Tibial nerve (tissue), 4 donors: ENCODE results near the gene NFASC. TPM values are rescaled to one million over a fixed set of nuclear protein-coding genes. Genes with fewer than 3 reads are reported as not detected.

ENCODE experiments used
- DNase-seq, 2 donors: peaks; one replicate each; pipeline ENCODE4 v3.0.0-alpha.2; 2019; ENCODE audit warnings: low spot score in 2 of 2
- H3K27ac ChIP-seq, 4 donors: fragments of 200-600 bp; sonication (generic) in 3 of 4; one replicate each; pipeline ENCODE4 v1.5.1; 2017 to 2019; ENCODE audit warnings: mild to moderate bottlenecking in 1 of 4
- H3K27me3 ChIP-seq, 2 donors: fragments of 200-600 bp; sonication (generic) in 1 of 2; one replicate each; pipeline versions ENCODE4 v1.5.1 to v1.6.0; 2017 to 2019
- H3K36me3 ChIP-seq, 3 donors: fragments of 200-600 bp; sonication (generic); one replicate each; pipeline ENCODE4 v1.5.1; 2018 to 2019
- H3K4me1 ChIP-seq, 4 donors: fragments of 200-600 bp; sonication (generic) in 3 of 4; one replicate each; pipeline ENCODE4 v1.5.1; 2017 to 2019
- H3K4me3 ChIP-seq, 4 donors: fragments of 200-600 bp; sonication (generic) in 3 of 4; one replicate each; pipeline ENCODE4 v1.5.1; 2017 to 2019; ENCODE audit warnings: mild to moderate bottlenecking in 1 of 4, moderate library complexity in 1 of 4
- H3K9me3 ChIP-seq, 4 donors: fragments of 200-600 bp; sonication (generic) in 3 of 4; one replicate each; pipeline ENCODE4 v1.5.1; 2017 to 2019
- EP300 ChIP-seq, 2 donors: sonication (generic); formaldehyde crosslinking; IDR thresholded peaks; one replicate each; pipeline ENCODE4 v1.6.1; 2017; ENCODE audit warnings: antibody characterized with exemption in 2 of 2, mild to moderate bottlenecking in 1 of 2
- POLR2A ChIP-seq, 2 donors: fragments of 450-650 bp; IDR thresholded peaks; one replicate each; pipeline ENCODE4 v1.6.1; 2017; ENCODE audit warnings: antibody characterized with exemption in 2 of 2, mild to moderate bottlenecking in 2 of 2, moderate library complexity in 2 of 2
- WGBS, 2 donors: methylation state at CpG; one replicate each; pipeline ENCODE4 v1.1.5; 2018; 5-methylcytosine and 5-hydroxymethylcytosine counted together
- total RNA-seq, 4 donors: library from RNA; depleted of rRNA; stranded (reverse); fragments of >200 nt; gene quantifications; one replicate each; pipeline ENCODE4 v1.1.0, GENCODE V29; 2016
- TF ChIP-seq, protein P1 (sequence below), 5 experiments: fragments of 200-600 bp in 3 of 5; fragments of 450-650 bp in 2 of 5; sonication (generic) in 3 of 5; IDR thresholded peaks; one replicate each; pipeline ENCODE4 v1.5.1; 2016 to 2019; ENCODE audit warnings: antibody characterized with exemption in 5 of 5, mild to moderate bottlenecking in 3 of 5, moderate library complexity in 2 of 5

The NFASC gene
- total RNA-seq, 4 donors from 2014 or later = 69.9 to 112 (median 94.0) TPM

DNA sequence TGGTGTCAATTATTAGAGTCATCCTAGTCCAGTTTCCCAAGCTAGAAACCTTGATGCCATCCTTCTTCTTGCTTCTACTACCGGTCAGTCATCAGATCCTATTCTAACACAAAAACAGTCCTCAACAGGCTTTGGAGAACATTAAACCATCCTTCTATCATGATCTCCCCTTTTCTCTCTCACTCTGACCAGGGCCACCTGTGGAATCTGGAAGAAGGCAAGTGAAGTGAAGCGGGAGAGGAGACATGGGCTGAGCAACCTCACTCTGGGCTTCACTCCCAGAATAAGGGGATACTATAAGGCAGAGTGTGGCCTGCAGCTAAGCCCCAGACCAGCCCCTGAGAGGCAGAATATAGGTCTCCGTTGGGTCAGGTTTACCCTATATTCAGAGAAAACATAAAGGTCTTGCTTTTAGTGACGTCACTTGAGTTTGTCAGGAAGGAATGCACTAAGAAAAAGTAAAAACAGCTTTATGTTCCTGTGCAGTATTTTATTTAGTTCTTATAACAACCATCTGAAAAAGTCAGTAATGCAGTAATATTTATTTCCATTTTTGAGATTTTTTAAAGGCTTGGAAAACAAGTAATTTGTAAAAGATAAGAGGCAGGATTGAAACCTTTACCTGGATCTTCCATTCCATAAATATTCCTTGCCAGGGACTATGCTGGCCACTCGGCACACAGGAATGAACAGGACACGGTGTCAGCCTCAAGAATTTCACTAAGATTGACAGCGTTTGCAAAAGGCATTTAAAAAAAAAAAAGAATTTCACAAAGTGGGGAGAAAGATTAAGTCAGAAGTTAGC lies 61.3 kb downstream of the NFASC start:
- TF ChIP-seq EP300 (IDR thresholded peaks at IDR 0.05) (no peak), POLR2A (IDR thresholded peaks at IDR 0.05) (no peak)
- TF ChIP-seq, protein P1, sequence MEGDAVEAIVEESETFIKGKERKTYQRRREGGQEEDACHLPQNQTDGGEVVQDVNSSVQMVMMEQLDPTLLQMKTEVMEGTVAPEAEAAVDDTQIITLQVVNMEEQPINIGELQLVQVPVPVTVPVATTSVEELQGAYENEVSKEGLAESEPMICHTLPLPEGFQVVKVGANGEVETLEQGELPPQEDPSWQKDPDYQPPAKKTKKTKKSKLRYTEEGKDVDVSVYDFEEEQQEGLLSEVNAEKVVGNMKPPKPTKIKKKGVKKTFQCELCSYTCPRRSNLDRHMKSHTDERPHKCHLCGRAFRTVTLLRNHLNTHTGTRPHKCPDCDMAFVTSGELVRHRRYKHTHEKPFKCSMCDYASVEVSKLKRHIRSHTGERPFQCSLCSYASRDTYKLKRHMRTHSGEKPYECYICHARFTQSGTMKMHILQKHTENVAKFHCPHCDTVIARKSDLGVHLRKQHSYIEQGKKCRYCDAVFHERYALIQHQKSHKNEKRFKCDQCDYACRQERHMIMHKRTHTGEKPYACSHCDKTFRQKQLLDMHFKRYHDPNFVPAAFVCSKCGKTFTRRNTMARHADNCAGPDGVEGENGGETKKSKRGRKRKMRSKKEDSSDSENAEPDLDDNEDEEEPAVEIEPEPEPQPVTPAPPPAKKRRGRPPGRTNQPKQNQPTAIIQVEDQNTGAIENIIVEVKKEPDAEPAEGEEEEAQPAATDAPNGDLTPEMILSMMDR (IDR thresholded peaks at IDR 0.05) = no peak
- Histone ChIP-seq H3K9me3 (no peaks in the 10 kb centered on the region), H3K36me3 (no peaks in the 10 kb centered on the region), H3K27ac (no peak overlapping the region), H3K27me3 (no peaks in the 10 kb centered on the region), H3K4me1 (no peaks in the 10 kb centered on the region), H3K4me3 (no peak overlapping the region)
- DNase-seq = no peak
- 82 to 89% methylated on average over 7 of the region's 7 CpGs for WGBS, 2 donors

DNA sequence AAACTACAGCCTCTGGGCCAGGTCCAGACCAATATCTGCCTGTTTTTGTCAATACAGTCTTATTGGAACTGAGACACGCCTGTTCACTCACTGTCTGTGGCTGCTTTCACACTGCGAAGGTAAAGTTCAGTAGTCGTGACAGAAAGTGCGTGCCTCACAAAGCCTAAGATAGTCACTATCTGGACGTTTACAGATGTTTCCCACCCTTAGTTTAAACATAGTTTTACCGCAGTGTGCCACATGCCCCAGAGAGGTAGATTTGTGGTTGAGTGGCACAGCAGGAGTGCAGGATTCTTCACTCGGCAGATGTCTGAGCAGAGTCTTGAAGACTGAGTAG lies 61.9 kb downstream of the NFASC start:
- H3K27ac ChIP-seq = no peak overlapping the region
- TF ChIP-seq, protein P1 (IDR thresholded peaks at IDR 0.05) = no peak
- TF ChIP-seq EP300 (IDR thresholded peaks at IDR 0.05) (no peak), POLR2A (IDR thresholded peaks at IDR 0.05) (no peak)
- no peaks in the 10 kb centered on the region for H3K9me3 ChIP-seq
- WGBS, 2 donors = 79 to 82% methylated on average over 7 of the region's 7 CpGs
- H3K4me1 ChIP-seq = no peaks in the 10 kb centered on the region
- no peak overlapping the region for H3K4me3 ChIP-seq
- H3K27me3 ChIP-seq = no peaks in the 10 kb centered on the region
- no peaks in the 10 kb centered on the region for H3K36me3 ChIP-seq
- DNase-seq = no peak

DNA sequence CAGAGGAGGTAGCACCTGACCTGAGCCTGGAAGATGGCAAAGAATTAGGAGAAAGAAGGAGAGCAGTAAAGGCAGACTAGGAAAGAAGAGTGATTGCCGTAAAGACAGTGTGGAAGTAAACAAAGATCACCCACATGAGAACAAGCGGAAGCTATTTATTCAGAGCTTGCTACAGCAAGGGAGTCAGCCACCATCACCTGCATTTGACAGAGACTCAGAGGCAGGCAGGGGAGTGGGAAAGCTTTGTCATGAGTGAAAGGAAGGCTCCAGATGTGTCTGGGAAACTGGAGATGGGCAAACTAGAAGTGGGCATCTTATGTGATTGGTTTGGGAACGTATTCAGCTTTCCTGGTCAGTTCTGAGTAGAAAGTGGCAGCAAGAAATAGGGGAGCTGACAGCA lies 64.5 kb downstream of the NFASC start:
- TF ChIP-seq POLR2A (IDR thresholded peaks at IDR 0.05) = no peak
- no peaks in the 10 kb centered on the region for H3K4me1 ChIP-seq
- DNase-seq = no peak
- H3K9me3 ChIP-seq = no peaks in the 10 kb centered on the region
- 70 to 72% methylated on average over 3 of the region's 3 CpGs for WGBS, 2 donors
- H3K4me3 ChIP-seq = no peak overlapping the region
- no peaks in the 10 kb centered on the region for H3K36me3 ChIP-seq
- no peaks in the 10 kb centered on the region for H3K27me3 ChIP-seq
- no peak overlapping the region for H3K27ac ChIP-seq

DNA sequence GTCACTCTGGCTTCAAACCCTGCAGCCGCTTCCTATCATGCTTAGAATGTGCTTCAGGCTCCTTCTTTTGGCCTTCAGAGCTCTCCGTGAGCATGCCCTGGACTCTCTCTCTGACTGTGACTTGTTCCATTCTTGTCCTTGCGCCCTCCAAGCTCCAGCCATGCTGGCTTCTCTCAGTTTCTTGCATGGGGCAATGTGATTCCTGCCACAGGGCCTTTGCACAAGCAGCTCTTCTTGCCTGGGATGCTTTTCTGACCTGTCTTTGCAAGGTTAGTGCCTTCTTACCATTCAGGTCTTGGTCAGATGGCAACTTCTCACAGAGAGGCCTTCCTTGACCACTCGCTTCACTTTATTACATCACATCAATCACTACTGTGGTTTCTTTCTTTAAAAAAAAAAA lies 66.1 kb downstream of the NFASC start:
- TF ChIP-seq, protein P1 (IDR thresholded peaks at IDR 0.05) = no peak
- TF ChIP-seq POLR2A (IDR thresholded peaks at IDR 0.05) = no peak
- no peak for TF ChIP-seq EP300 (IDR thresholded peaks at IDR 0.05)
- 72 to 80% methylated on average over 4 of the region's 4 CpGs for WGBS, 2 donors
- Histone ChIP-seq H3K9me3 (no peaks in the 10 kb centered on the region), H3K4me3 (no peak overlapping the region), H3K4me1 (peaks cover 0 to 5% (median 0%) of the 10 kb centered on the region in 4 donors), H3K36me3 (no peaks in the 10 kb centered on the region), H3K27me3 (no peaks in the 10 kb centered on the region), H3K27ac (no peak overlapping the region)
- no peak for DNase-seq

DNA sequence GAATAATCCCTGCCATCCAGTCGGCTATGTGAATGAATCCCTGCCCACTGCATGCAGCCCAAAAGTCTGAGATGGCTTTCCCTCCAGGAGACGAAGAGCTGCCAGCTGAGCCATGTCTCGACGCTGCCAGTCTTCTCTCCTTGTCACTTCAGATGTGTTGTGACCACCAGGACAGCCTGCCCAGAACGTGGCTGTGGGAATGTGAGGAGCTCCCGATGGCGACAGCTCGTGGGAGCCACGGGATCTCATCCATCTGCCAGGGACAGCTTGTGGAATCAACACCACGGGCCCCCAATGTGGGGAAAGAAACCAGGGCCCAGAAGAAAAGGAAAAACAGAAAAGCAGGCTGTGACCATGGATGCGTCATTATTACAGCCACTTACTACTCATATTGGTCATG lies 67.2 kb downstream of the NFASC start:
- H3K4me1 ChIP-seq = peaks cover 0 to 8% (median 0%) of the 10 kb centered on the region in 4 donors
- no peak for DNase-seq
- WGBS, 2 donors = 72 to 87% methylated on average over 11 of the region's 11 CpGs
- no peak overlapping the region for H3K4me3 ChIP-seq
- H3K9me3 ChIP-seq = no peaks in the 10 kb centered on the region
- TF ChIP-seq EP300 (IDR thresholded peaks at IDR 0.05) = no peak
- TF ChIP-seq POLR2A (IDR thresholded peaks at IDR 0.05) = no peak
- TF ChIP-seq, protein P1 (IDR thresholded peaks at IDR 0.05) = no peak
- H3K27me3 ChIP-seq = no peaks in the 10 kb centered on the region
- no peak overlapping the region for H3K27ac ChIP-seq
- H3K36me3 ChIP-seq = no peaks in the 10 kb centered on the region
